ENCODE measurements around the gene MORN4. TPM values are rescaled to one million over a fixed set of nuclear protein-coding genes. Genes with fewer than 3 reads are reported as not detected.

MORN4 gene
- polyA plus RNA-seq, 1 donor (not counting 4 experiments of a cell fraction or from before 2014, with no cell fraction given) = 9.1 TPM

- Histone ChIP-seq H3K36me3 (ENCODE audit: control insufficient read depth in 2 of 2, extremely low read depth in 1 of 2, insufficient read depth in 2 of 2, low read length in 2 of 2) (peaks cover 5 to 13% of the 10 kb centered on the region in 2 experiments), H3K4me2 (ENCODE audit: control insufficient read depth, extremely low read depth, insufficient read depth, low read depth, low read length) (no peak overlapping the region), H3K9ac (ENCODE audit: control insufficient read depth, extremely low read depth, insufficient read depth, low read length) (no peak overlapping the region), H3K9me1 (ENCODE audit: control insufficient read depth, extremely low read depth, insufficient read depth, low read length) (no peaks in the 10 kb centered on the region), H3K27me3 (ENCODE audit: control insufficient read depth, extremely low read depth, insufficient read depth, low read length) (no peaks in the 10 kb centered on the region), H3K4me1 (ENCODE audit: control insufficient read depth, extremely low read depth, insufficient read depth, low read length) (peaks cover 47% of the 10 kb centered on the region), H3K4me3 (ENCODE audit: control insufficient read depth in 2 of 3, extremely low read depth in 1 of 3, insufficient read depth in 2 of 3, low read depth in 1 of 3, low read length in 3 of 3) (no peak overlapping the region), H2AFZ (ENCODE audit: control insufficient read depth, low read length) (no peak overlapping the region), H3K27ac (ENCODE audit: control insufficient read depth, insufficient read depth, low read length) (no peak overlapping the region), H3K79me2 (ENCODE audit: control insufficient read depth, insufficient read depth, low read length) (no peaks in the 10 kb centered on the region), H3K9me3 (ENCODE audit: control insufficient read depth, low read depth, low read length) (no peaks in the 10 kb centered on the region), H4K20me1 (ENCODE audit: control insufficient read depth, extremely low read depth, insufficient read depth, low read length) (peaks cover 4% of the 10 kb centered on the region)
- FAIRE-seq (no peak), DNase-seq (ENCODE audit: low read depth, low spot score) (no peak)
- dilution Hi-C loops (cut with MboI; ENCODE audit: extremely low pct_ligation_motif_present, low sequenced_read_pairs) = no loop called here
- TF ChIP-seq EZH2 (IDR thresholded peaks at IDR 0.05; ENCODE audit: low read length) = no peak
- no peak for TF ChIP-seq CTCF (optimal IDR thresholded peaks at IDR 0.05 in 1 of 3, IDR thresholded peaks at IDR 0.05 in 1 of 3, conservative IDR thresholded peaks at IDR 0.05 in 1 of 3; ENCODE audit: extremely low read depth in 1 of 3, insufficient read depth in 2 of 3, low read length in 3 of 3)
Observed at GRCh38 chr10:97567891-97568290, 65.4 kb downstream of the MORN4 start.

GRCh38 chr10:97566336-97566996 lies 66.8 kb downstream of the MORN4 start:
- DNase-seq (ENCODE audit: low read depth, low spot score) (no peak), FAIRE-seq (no peak)
- dilution Hi-C loops (cut with MboI; ENCODE audit: extremely low pct_ligation_motif_present, low sequenced_read_pairs) = no loop called here
- Histone ChIP-seq H3K4me1 (ENCODE audit: control insufficient read depth, extremely low read depth, insufficient read depth, low read length) (peaks cover 33% of the 10 kb centered on the region), H3K4me2 (ENCODE audit: control insufficient read depth, extremely low read depth, insufficient read depth, low read depth, low read length) (peak overlapping the region; percentile 22), H3K9me3 (ENCODE audit: control insufficient read depth, low read depth, low read length) (no peaks in the 10 kb centered on the region), H4K20me1 (ENCODE audit: control insufficient read depth, extremely low read depth, insufficient read depth, low read length) (peaks cover 4% of the 10 kb centered on the region), H2AFZ (ENCODE audit: control insufficient read depth, low read length) (no peak overlapping the region), H3K4me3 (ENCODE audit: control insufficient read depth in 2 of 3, extremely low read depth in 1 of 3, insufficient read depth in 2 of 3, low read depth in 1 of 3, low read length in 3 of 3) (no peak overlapping the region), H3K9me1 (ENCODE audit: control insufficient read depth, extremely low read depth, insufficient read depth, low read length) (no peaks in the 10 kb centered on the region), H3K79me2 (ENCODE audit: control insufficient read depth, insufficient read depth, low read length) (peaks cover 2% of the 10 kb centered on the region), H3K36me3 (ENCODE audit: control insufficient read depth in 2 of 2, extremely low read depth in 1 of 2, insufficient read depth in 2 of 2, low read length in 2 of 2) (peaks cover 5 to 13% of the 10 kb centered on the region in 2 experiments), H3K9ac (ENCODE audit: control insufficient read depth, extremely low read depth, insufficient read depth, low read length) (no peak overlapping the region), H3K27ac (ENCODE audit: control insufficient read depth, insufficient read depth, low read length) (no peak overlapping the region), H3K27me3 (ENCODE audit: control insufficient read depth, extremely low read depth, insufficient read depth, low read length) (no peaks in the 10 kb centered on the region)
- TF ChIP-seq EZH2 (IDR thresholded peaks at IDR 0.05; ENCODE audit: low read length) (no peak), CTCF (optimal IDR thresholded peaks at IDR 0.05 in 1 of 3, IDR thresholded peaks at IDR 0.05 in 1 of 3, conservative IDR thresholded peaks at IDR 0.05 in 1 of 3; ENCODE audit: extremely low read depth in 1 of 3, insufficient read depth in 2 of 3, low read length in 3 of 3) (no peak)
